HG02798 (cell line): ENCODE results near the gene CREB5.

ENCODE experiments used
- ATAC-seq: cut with Tn5 transposase; IDR thresholded peaks from one replicate; pipeline ENCODE4 v1.9.1; 2021; ENCODE audit warnings: mild to moderate bottlenecking; ENCODE audit not compliant: unreplicated experiment, poor library complexity

CREB5 gene

GRCh38 chr7:28406192-28406591, 6.1 kb upstream of the CREB5 start:
- ATAC-seq = no peak

- ATAC-seq = no peak
Observed at GRCh38 chr7:28407651-28408050, 4.7 kb upstream of the CREB5 start.

GRCh38 chr7:28408105-28408959, 4.0 kb upstream of the CREB5 start:
- peak; percentile 6 for ATAC-seq

GRCh38 chr7:28408960-28409715, 3.2 kb upstream of the CREB5 start:
- peak; percentile 44 for ATAC-seq

GRCh38 chr7:28409716-28410627, 2.3 kb upstream of the CREB5 start:
- ATAC-seq = peak; percentile 22

GRCh38 chr7:28410628-28411531, 1.4 kb upstream of the CREB5 start:
- no peak for ATAC-seq

- ATAC-seq = no peak
Observed at GRCh38 chr7:28413011-28413410, 693 bp downstream of the CREB5 start.

- ATAC-seq = no peak
Observed at GRCh38 chr7:28414453-28414852, 2.1 kb downstream of the CREB5 start.

GRCh38 chr7:28417321-28417940, 5.1 kb downstream of the CREB5 start:
- ATAC-seq = no peak

GRCh38 chr7:28418311-28418710, 6.0 kb downstream of the CREB5 start:
- ATAC-seq = no peak

- ATAC-seq = no peak
Observed at GRCh38 chr7:28418966-28419365, 6.6 kb downstream of the CREB5 start.

GRCh38 chr7:28419716-28420115, 7.4 kb downstream of the CREB5 start:
- ATAC-seq = no peak

GRCh38 chr7:28423112-28423511, 10.8 kb downstream of the CREB5 start:
- ATAC-seq = no peak

- ATAC-seq = no peak
Observed at GRCh38 chr7:28423918-28424514, 11.7 kb downstream of the CREB5 start.

GRCh38 chr7:28425496-28425895, 13.2 kb downstream of the CREB5 start:
- no peak for ATAC-seq

GRCh38 chr7:28427236-28427635, 14.9 kb downstream of the CREB5 start:
- no peak for ATAC-seq

GRCh38 chr7:28430616-28431015, 18.3 kb downstream of the CREB5 start:
- ATAC-seq = no peak

GRCh38 chr7:28432105-28432504, 19.8 kb downstream of the CREB5 start:
- ATAC-seq = no peak

- ATAC-seq = no peak
Observed at GRCh38 chr7:28433039-28433438, 20.7 kb downstream of the CREB5 start.
